Measurements from ENCODE around the gene PCGF5. TPM values are rescaled to one million over a fixed set of nuclear protein-coding genes. Genes with fewer than 3 reads are reported as not detected.

Gene PCGF5
- polyA plus RNA-seq, 1 experiment: 13.8 TPM

DNA sequence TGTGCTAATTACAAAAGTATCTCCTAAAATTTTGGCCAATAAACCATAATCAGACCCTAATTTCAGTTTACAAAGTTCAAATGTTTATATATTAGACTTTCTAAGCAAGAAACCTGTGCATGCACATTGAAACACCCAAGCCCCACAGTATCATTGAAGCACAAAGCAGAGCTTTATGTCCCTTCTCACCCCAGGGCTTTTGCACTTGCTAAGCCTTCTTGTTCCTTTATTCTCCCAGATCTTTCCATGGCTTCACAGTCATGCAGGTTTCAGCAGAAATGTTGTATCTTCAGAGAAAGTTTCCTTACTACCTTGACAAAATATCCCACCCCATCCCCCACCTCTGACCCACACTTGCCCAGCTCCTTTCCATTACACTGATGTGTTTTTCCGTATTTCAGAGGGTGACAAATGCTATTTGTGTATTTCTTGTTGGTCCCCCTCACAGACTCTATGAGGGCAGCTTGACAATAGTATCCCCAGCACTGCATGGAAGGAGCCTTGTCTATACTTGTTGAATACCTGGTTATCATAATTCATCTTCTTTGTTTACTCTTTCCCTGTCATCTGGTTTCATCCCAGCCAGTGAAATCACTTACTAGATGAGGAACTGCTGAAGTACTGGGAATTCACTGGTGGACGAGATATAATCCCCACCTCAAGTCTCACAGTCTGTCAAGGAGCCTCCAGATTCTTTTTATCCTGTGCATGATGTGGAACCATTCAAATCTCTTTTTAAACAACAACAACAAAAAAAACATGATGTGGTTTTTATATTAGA, 24.0 kb upstream of the PCGF5 start:
- DNase-seq (ENCODE audit: low read depth, low spot score): no peak
- no peak overlapping the region for H3K27ac ChIP-seq (ENCODE audit: low read depth, low read length)
- H3K4me3 ChIP-seq (ENCODE audit: low read depth, low read length): no peak overlapping the region
- TF ChIP-seq, protein P1, sequence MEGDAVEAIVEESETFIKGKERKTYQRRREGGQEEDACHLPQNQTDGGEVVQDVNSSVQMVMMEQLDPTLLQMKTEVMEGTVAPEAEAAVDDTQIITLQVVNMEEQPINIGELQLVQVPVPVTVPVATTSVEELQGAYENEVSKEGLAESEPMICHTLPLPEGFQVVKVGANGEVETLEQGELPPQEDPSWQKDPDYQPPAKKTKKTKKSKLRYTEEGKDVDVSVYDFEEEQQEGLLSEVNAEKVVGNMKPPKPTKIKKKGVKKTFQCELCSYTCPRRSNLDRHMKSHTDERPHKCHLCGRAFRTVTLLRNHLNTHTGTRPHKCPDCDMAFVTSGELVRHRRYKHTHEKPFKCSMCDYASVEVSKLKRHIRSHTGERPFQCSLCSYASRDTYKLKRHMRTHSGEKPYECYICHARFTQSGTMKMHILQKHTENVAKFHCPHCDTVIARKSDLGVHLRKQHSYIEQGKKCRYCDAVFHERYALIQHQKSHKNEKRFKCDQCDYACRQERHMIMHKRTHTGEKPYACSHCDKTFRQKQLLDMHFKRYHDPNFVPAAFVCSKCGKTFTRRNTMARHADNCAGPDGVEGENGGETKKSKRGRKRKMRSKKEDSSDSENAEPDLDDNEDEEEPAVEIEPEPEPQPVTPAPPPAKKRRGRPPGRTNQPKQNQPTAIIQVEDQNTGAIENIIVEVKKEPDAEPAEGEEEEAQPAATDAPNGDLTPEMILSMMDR (IDR thresholded peaks at IDR 0.05; ENCODE audit: low read depth, low read length): no peak
- H3K9me3 ChIP-seq (ENCODE audit: control insufficient read depth, insufficient read depth, low read length): no peaks in the 10 kb centered on the region
- no peaks in the 10 kb centered on the region for H3K27me3 ChIP-seq (ENCODE audit: control insufficient read depth, insufficient read depth, low read length)
- ChIA-PET CTCF (no interaction called here), POLR2A (no interaction called here)

GRCh38 chr10:91197127-91197526, 23.3 kb upstream of the PCGF5 start:
- ChIA-PET CTCF (interaction anchor here (1.5 kb wide), 1 partner anchor 190 kb away, joined by 3 read pairs; no protein-coding TSS in a partner anchor), POLR2A (no interaction called here)
- H3K27me3 ChIP-seq (ENCODE audit: control insufficient read depth, insufficient read depth, low read length): no peaks in the 10 kb centered on the region
- no peak for DNase-seq (ENCODE audit: low read depth, low spot score)
- H3K4me3 ChIP-seq (ENCODE audit: low read depth, low read length): no peak overlapping the region
- H3K9me3 ChIP-seq (ENCODE audit: control insufficient read depth, insufficient read depth, low read length): no peaks in the 10 kb centered on the region
- TF ChIP-seq, protein P1 (IDR thresholded peaks at IDR 0.05; ENCODE audit: low read depth, low read length): no peak
- no peak overlapping the region for H3K27ac ChIP-seq (ENCODE audit: low read depth, low read length)

DNA sequence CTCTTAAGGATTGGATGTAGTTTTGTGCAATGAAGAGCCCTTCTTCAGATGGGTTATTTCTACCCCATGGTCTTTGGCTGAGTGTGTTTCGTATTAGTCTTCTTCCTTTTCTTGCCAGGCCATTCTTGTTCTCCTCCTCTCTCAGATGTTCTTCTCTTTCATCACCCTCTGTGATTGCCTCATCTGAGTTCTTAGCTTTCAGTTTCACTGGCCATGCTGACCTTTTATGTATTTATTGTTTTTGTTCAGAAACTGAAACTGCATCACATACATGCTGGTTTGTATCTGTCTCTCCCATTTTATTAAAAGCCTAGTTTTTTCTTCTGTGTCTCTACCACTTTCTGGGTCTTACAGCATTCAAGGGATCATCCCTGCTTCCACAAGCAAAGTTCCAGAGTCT, 21.7 kb upstream of the PCGF5 start:
- TF ChIP-seq, protein P1 (IDR thresholded peaks at IDR 0.05; ENCODE audit: low read depth, low read length): no peak
- Histone ChIP-seq H3K4me3 (ENCODE audit: low read depth, low read length) (no peak overlapping the region), H3K27ac (ENCODE audit: low read depth, low read length) (peak overlapping the region; percentile 69), H3K27me3 (ENCODE audit: control insufficient read depth, insufficient read depth, low read length) (no peaks in the 10 kb centered on the region), H3K9me3 (ENCODE audit: control insufficient read depth, insufficient read depth, low read length) (no peaks in the 10 kb centered on the region)
- ChIA-PET POLR2A (no interaction called here), CTCF (no interaction called here)
- DNase-seq (ENCODE audit: low read depth, low spot score): no peak

DNA sequence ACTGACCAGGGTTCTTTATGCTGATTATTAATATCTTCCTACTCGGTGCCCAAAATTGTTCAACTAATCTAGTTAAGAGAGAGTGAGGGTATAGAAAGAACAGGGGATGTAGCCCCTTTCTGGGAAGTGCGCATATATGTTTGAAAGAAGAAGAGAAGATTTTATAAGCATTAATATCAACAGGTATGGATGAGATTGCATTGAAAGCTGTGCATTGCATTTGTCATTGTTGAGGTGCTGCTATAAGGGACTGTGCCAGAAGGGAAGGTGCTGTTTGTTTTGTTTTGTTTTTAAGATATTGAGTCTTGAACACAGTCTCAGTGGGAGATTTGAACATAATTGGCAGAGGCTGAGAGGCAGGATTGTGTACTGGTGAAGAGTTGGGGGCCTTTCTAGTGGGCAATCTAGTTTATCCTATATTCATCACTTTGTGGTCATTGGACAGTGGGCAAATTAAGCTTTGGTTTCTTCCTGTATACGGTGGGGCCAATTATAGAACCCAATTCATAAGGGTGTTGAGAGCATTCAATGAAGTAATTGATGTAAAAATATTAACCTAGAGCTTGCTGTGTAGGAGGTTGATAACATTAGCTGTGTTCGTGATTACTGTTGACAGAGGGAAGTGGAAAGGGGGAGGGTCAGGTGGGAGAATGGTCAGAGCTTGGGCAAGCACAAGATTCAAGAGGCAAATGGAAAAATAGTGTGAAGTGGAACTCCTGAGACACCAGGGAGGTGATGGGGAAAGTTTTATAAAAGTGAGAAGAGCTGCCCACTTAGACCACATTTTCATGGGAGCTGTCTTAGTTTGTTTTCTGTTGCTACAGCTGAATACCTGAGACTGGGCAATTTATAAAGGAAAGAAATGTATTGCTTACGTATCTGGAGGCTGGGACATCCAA, 19.9 kb upstream of the PCGF5 start:
- Histone ChIP-seq H3K27ac (ENCODE audit: low read depth, low read length) (no peak overlapping the region), H3K4me3 (ENCODE audit: low read depth, low read length) (no peak overlapping the region), H3K9me3 (ENCODE audit: control insufficient read depth, insufficient read depth, low read length) (no peaks in the 10 kb centered on the region), H3K27me3 (ENCODE audit: control insufficient read depth, insufficient read depth, low read length) (no peaks in the 10 kb centered on the region)
- DNase-seq (ENCODE audit: low read depth, low spot score): no peak
- POLR2A ChIA-PET: no interaction called here
- CTCF ChIA-PET: interaction anchor here (1.3 kb wide), 1 partner anchor 289 kb away, joined by 4 read pairs; no protein-coding TSS in a partner anchor
- TF ChIP-seq, protein P1 (IDR thresholded peaks at IDR 0.05; ENCODE audit: low read depth, low read length): no peak
